Measurements from ENCODE around the gene STAM.
"Not testable (repeated sequence)": the region's sequence is repeated elsewhere in the genome, so short reads cannot be mapped to it uniquely, and the experiment has no call there.

STAM gene

GRCh38 chr10:17675638-17676037 lies 31.7 kb downstream of the STAM start:
- no peak for DNase-seq (ENCODE audit: low read depth in 2 of 2)

DNA sequence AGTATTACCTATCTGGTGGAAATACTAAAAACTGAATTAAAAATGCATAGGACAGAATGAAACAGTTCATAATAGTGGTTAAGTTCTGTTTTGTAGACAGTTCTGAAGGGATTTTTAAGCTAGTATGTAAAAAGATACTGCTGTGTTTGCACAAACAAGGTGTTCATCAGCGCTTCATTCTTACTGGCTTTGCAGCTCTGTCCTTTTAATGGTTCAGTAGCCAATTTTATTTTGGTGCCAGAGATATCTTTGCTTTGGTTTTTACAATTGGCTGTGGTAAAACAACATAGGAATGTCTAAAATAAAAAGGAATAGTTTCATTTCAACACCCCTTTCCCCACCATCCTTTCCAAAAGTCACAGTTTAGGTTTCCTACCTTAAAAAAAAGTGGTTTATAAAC lies 33.0 kb downstream of the STAM start:
- no peak for DNase-seq (ENCODE audit: low read depth in 2 of 2)

- DNase-seq (ENCODE audit: low read depth in 2 of 2) = no peak
Measured at GRCh38 chr10:17682236-17682946, 38.4 kb downstream of the STAM start.

DNA sequence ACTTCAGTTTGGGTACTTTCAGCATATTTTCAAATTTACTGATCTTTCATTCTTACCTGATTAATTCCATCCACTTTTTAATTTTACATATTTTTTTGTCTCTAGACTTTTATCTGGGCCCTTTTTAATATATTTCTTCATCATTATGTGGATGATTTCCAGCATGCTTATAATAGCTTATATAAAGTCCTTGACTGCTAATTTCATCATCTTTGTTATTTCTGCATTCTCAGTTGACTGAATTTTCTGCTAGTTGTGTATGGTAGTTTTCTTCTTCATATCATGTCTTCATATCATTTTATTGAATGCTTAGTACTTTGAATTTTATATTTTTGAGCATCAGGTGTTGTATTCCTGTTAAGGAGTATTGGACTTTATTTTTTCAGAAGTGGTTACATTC lies 39.6 kb downstream of the STAM start:
- DNase-seq (ENCODE audit: low read depth in 2 of 2) = no peak

GRCh38 chr10:17684537-17684936 lies 40.6 kb downstream of the STAM start:
- no peak for DNase-seq (ENCODE audit: low read depth in 2 of 2)

- DNase-seq (ENCODE audit: low read depth in 2 of 2) = peak in 1 of 2 donors; percentile 13
Measured at GRCh38 chr10:17685233-17685840, 41.4 kb downstream of the STAM start.

DNA sequence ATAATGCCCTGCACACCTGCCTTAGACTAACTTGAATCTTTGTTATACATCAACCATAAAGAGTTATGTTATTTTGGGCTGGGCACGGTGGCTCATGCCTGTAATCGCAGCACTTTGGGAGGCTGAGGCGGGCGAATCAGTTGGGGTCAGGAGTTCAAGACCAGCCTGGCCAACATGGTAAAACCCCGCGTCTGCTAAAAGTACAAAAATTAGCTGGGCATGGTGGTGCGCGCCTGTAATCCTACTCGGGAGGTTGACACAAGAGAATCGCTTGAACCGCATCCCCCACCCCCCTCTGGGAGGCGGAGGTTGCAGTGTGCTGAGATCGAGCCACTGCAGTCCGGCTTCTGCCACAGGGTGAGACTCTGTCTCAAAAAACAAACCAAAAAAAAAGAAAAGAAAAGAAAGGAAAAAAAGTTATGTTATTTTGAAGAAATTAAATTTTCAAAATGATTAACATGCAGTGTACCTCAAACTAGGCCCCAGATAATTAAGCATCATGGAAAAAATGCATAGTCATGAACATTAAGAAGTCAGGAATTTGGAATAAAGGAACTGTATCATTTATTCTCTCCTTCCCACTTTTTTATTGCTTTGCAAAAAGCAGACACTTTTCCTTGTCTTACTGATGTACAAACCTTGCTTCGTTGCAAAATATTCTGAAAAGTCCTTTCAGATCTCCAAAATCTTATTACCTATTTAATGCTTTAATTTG lies 43.3 kb downstream of the STAM start:
- no peak for DNase-seq (ENCODE audit: low read depth in 2 of 2)

DNA sequence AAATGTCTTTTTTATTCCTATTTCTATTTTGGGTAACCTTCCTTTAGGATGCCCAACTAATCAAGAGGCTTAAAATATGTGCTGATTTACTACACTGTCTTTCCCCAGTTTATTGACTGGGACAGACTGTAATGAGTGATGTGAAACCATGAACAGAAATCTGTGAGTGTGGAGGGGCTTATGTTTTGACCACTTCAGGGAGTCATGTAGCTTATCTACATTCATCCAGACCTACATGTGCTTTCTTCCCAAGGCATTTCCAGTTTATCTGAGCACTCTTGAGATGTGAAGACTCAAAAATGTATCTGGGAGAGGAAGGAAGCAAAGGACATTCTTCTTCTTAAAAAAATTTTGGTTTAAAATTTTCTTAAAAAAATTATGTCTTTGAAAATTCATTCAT lies 45.2 kb downstream of the STAM start:
- no peak for DNase-seq (ENCODE audit: low read depth in 2 of 2)

DNA sequence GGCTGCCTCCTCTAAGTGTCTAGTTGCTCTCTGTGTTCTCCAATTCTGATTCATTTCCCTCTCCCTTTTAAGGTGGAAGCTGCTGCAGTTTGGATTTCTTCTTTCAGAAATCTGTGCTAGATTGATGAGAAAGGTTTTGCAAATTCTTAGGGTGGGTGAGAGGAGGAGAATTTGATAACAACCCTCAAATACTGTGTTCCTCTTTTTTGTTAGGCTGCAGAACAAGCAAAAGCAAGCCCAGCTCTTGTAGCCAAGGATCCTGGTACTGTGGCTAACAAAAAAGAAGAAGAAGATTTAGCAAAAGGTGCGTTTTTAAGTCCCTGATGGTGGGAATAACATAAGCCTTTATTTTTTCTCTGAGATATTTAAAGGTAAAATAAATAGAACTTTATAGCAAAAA lies 49.1 kb downstream of the STAM start:
- no peak for DNase-seq (ENCODE audit: low read depth in 2 of 2)

DNA sequence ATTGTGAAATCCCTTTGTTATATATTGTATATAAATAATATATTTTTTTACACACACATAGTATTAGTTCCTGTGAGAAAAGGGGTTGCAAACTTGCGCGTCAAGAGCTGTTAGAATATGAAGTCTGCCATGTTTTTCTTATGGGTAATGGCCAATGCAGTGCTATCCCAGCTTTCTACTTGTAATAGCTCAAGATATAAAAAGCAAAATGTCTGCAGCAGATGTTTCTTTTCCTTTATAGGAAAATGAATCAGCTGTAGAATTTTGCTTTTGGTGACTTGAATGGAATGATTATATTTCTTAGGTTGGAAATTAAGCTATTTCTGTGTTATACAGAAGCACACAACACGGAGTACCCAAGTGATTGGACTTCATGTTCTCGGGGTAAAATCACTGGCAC lies 54.7 kb downstream of the STAM start:
- no peak for DNase-seq (ENCODE audit: low read depth in 2 of 2)

- no peak for DNase-seq (ENCODE audit: low read depth in 2 of 2)
Measured at GRCh38 chr10:17701301-17701700, 57.4 kb downstream of the STAM start.

DNA sequence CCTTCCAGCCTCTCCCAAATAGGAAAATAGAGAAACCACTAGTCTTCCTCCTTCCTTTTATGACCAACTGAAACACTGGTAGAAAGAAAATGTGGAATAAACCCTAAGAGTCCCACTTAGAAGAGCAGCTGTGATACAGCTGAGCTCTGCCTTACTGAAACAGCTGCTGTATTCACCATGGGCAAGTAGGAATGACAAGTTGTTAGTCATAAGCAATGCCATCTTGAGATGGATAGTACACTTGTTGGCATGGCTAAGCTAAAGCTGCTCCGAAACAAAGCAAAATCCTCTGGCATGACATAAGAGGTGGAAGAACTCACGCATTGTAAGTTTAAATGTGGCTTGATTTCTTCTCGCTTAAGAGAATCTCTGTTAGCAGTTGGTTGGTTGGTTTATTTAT lies 59.8 kb downstream of the STAM start:
- DNase-seq (ENCODE audit: low read depth in 2 of 2) = no peak

- DNase-seq (ENCODE audit: low read depth in 2 of 2) = no peak
Measured at GRCh38 chr10:17708821-17709220, 64.9 kb downstream of the STAM start.

DNA sequence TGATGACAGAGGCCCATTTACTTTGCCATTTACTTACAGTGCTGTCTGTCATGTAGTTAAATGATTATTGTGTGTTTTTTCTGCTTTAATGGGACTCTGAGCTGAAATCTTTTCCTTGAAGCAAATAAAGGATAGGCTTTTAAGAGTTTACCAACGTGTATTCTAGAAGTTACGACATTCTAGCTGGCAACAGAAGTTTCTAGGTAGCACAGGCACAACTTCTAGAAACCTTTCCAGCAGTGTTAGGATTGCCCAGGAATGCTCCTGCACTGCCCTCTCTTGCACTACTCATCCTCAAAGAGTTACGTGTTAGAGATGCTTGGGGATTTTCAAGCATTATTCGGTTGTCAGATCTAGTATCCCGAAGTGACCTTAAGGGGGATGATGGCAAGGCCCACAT lies 65.5 kb downstream of the STAM start:
- no peak for DNase-seq (ENCODE audit: low read depth in 2 of 2)

DNA sequence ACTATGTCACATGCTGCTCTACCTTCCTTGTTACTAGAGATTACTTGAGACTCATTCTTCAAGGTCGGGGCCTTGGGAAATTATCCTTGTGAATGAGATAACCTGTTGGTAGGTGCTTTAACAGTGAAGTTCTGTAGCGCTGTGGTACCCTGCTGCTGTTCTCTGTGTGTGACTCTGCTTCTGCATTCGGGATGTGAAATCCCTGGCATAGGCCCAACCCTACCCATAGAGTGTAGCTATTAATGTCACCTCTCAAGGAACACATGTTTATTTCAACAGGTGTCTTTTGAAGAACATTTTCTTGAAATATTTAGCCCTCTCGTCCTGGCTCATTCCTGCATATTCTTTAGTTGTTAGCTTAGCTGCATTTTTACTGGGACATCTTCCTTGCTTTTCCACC lies 66.2 kb downstream of the STAM start:
- no peak for DNase-seq (ENCODE audit: low read depth in 2 of 2)

DNA sequence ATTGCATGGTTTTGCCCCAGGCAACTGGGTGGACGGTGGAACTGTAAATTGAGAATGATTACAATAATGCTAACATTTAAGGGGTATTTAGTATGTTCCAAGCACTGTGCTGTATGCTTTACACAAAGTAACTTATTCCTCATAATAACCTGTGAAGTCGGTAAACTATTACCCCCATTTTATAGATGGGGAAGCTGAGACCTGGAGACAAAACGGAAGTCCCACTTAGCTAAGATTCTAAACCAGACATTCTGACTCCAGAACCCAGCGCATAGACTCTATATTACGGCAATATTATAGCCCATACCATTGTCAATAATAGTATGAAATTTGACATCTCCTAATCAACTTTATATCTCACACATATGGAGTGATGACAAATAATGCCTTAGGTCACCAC lies 68.1 kb downstream of the STAM start:
- no peak for DNase-seq (ENCODE audit: low read depth in 2 of 2)

DNA sequence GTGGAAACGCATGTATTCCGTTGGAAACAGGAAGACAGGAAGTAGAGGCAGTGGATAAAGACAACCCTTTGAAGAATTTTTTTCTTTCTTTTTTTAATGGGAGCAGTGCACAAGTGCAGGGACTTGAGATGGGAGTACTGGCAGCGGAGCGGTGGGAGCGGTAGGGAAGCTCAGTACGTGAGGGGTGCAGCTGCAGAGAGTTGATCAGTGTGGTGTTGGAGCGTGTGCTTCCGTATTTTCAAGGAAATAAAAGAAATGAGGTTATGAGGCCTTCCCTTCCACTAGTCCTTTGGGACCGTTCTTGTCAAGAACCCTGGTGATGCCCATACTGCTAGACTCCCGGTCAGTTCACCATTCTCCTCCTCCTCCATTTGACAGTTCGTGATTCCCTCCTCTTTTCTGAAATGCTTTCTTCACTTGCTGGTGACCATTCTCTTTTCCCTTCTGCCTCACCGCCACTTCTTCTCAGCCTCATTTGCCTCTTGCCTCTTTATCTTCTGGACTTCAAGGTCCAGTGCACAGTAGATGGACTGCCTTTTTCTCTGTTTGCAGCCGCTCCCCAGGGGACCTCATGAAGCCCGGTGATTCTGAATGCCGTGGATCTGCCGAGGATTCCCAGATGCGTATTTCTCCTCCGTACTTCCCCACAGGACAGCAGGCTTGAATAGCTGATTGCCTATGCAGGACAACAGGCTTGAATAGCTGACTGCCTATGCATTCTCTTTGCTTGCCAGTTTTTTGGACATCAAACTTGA lies 68.9 kb downstream of the STAM start:
- DNase-seq (ENCODE audit: low read depth in 2 of 2) = no peak

GRCh38 chr10:17713758-17714157 lies 69.8 kb downstream of the STAM start:
- DNase-seq (ENCODE audit: low read depth in 2 of 2) = no peak

DNA sequence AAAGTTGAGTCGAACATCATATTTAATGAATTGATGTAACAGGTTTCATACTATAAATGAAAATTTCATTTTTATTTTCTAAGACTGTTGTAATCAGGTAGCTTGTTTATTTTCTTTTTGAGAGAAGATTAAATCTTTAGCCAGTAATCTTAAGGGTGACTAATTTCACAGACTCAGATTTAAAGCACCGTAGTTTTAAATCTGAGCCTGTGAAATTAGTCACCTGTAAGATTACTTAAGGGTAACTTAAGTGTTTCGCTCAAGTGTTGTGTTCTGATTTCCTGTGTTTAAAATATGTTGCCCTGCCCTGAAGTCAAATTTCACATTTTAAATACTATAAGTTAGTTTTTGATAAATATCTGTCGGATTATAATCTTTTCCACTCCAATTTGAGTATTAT lies 72.2 kb downstream of the STAM start:
- DNase-seq (ENCODE audit: low read depth in 2 of 2) = no peak

GRCh38 chr10:17722317-17723014 lies 78.5 kb downstream of the STAM start:
- not testable (repeated sequence) for DNase-seq (ENCODE audit: low read depth in 2 of 2)

GRCh38 chr10:17725703-17726102 lies 81.8 kb downstream of the STAM start:
- DNase-seq (ENCODE audit: low read depth in 2 of 2) = no peak

GRCh38 chr10:17729630-17730029 lies 85.7 kb downstream of the STAM start:
- no peak for DNase-seq (ENCODE audit: low read depth in 2 of 2)

All from activated CD4-positive, alpha-beta T cell treated with anti-CD3 and anti-CD28 coated beads for 24 hours (primary cell).